22Rv1 (cell line): ENCODE measurements around the gene GOLGA8J.
"Not testable (repeated sequence)": the region's sequence is repeated elsewhere in the genome, so short reads cannot be mapped to it uniquely, and the experiment has no call there.

Experiments used
- H3K27ac ChIP-seq: fragments of 450-650 bp; 2 replicates; pipeline ENCODE4 v1.5.1; 2017

Gene GOLGA8J

DNA sequence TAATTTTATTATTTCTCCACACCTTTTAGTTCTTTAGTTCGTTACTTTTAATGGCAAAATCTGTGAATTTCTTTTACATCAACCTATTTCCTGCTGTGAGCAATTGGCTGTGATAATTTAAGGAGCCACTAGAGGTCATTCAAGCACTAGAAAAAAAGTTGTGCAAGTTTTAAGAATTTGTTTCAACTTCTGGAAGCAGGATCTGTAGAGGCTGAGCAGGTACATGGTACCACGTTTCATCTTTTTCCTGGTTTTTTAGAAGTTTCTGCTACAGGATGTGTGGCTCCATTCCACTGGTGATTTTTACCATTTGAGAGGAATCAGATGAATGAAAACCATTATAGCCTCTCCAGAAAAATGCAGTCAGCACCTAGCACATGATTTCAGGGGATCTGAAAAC is 47.3 kb downstream of the GOLGA8J start:
- not testable (repeated sequence) for H3K27ac ChIP-seq

DNA sequence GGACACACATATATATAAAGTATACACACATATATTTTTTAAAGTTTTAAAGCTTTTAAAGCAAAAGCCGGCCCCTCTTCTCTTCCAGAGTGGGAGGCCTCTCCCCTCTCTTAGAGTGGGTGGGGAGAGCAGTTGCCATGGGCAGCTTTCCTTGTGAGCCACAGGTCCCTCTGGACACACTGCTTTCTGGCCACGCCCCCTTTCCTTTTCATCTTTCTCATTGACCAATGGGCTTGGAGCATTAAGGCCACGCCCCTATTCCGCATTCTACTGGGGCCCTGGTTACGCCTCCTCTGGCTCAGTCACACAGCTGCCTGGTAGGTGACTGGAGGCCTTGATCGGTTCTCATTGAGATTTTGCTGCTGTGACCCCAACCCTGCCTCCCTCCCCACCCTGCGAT is 52.0 kb downstream of the GOLGA8J start, which contains the start of gene GOLGA8T:
Gene GOLGA8T, plus strand, starts transcription at position 301 of the 400 bp plus-strand sequence. Its CDS starts 98 bp downstream, at position 399.
- not testable (repeated sequence) for H3K27ac ChIP-seq
